GF-D8 (cell line): ENCODE data around the gene CAB39.

ENCODE experiments used
- DNase-seq: peaks from one replicate; lab custom pipeline; 2025; lab: John Stamatoyannopoulos, UW

The CAB39 gene

DNA sequence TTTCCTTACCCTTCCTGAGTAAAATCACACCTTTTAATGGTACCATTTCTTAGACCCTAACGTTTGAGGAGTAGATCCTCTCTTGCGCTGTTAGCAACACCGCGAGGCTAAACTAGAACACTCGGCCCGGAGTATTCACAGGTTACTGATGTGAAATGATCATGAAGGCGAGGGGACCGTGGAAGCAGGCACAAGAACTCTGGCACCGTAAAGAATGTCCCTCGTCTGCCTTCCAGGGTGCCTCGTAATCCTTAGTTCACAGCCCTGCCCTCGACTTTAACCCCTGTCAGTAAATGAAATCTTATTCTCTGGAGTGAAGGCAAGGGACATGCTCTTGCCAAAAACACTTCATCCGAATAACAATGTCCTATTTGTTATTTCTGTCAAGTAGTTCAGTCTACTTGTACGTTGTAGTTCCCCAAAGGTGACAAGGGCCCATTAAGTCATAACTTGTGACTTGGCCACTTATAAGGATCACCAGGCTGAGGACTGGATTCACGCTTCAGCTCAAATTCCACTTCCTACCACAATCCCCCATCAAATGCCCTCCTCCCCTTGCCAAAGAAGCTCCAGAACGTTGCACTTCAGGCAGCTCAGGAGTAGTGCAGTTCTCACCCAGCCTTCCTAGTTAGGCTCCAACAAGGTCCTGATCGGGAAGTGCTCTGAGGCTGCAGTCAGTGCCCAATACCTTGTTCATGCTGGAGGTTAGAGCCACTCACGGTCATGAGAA lies 108.8 kb downstream of the CAB39 start:
- DNase-seq, result no peak

DNA sequence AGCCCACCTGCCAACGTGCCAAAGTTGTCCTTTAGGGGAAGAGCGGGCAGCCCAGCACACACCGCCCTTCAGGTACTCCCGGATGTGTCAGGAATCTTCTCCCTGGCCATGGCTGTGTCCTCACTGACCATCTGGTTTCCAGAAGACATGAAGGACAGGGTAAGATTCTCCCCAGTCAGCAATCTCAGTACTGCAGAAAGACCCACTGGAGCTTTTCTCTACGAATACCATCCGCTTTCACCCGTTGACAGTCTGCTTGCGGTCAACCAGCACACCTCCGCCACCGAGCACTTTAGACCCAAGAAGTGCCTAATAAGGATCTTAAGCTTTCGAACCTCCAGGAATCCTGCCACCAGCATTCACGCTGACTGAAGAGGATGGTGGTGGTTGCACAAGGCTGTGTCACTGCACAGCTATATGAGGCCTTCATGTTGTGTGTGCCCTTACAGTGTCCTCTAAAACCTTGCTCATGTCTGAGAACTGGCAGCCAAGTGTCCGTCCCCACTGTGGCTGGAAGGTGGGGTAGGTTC lies 109.4 kb downstream of the CAB39 start:
- no peak for DNase-seq

DNA sequence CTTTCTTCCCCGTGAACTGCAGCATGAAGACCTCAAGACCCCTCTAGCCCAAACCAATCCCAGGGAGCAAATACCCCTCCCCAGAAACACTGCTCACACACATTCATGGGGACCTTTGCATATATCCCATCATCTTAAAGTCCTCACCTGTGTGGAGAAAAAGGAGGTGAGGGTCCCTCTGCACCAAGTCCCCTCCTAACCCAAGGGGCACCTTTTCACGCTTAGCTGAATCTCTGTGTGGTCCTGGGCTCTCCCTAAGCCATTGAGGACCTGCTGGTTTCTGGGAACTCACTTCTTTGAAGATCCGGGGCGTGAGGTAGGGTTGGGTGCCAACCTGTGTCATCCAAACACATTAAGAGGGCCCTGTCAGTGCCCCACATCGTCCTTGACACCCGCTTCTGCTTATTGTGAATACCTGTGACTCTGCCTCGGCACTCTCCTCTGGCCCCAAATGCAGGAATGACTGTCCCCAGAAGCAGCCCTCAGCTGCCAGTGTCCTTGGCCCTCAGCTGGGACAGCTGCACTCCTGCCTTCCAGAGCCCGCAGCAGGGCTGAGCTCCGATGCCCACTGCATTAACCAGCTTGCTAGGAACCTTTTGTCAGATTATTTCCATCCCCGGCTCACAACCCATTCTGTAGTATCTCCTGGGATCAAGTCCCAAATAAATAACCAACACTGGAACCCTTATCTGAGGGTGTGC lies 110.8 kb downstream of the CAB39 start:
- DNase-seq, result no peak

DNA sequence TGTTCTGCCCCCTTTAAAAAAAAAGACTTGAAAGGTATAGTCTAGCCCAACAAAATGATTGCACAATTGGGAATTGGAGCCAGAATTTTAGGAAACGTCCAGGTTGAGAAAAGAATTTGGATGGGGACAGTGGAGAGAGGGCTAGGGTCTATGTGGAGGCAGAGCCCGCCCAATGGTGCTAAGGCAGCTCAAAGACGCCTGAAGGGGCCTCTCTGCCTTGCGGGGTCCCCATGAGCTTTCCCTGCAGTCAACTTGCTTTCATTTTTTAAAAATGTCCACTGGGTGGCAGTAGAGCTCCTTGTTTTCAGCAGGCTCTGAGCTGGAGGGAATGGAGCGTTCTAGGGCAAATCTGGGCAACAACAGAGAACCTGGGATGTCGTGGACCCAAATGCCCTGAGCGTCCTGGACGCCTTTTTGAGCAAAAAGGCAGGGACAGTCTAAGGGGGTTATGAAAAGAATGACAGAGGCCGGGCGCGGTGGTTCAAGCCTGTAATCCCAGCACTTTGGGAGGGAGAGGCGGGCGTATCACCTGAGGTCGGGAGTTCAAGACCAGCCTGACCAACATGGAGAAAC lies 111.8 kb downstream of the CAB39 start:
- DNase-seq, result peak; percentile 46

DNA sequence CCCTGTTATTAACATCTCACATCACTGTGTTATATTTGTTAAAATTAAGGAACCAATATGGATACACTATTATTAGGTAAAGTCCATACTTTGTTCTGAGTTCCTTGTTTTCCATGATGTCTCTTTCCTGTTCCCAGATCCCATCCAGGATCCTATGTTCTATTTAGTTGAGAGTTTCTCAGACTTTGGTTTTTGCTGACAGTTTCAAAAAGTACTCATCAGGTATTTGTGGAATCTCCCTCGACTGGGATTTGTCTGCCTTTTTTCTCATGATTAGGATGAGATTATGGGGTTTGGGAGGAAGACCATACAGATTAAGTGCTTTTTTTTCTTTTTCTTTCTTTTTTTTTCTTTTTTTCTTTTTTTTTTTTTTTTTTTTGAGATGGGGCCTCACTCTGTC lies 112.7 kb downstream of the CAB39 start:
- no peak for DNase-seq

DNA sequence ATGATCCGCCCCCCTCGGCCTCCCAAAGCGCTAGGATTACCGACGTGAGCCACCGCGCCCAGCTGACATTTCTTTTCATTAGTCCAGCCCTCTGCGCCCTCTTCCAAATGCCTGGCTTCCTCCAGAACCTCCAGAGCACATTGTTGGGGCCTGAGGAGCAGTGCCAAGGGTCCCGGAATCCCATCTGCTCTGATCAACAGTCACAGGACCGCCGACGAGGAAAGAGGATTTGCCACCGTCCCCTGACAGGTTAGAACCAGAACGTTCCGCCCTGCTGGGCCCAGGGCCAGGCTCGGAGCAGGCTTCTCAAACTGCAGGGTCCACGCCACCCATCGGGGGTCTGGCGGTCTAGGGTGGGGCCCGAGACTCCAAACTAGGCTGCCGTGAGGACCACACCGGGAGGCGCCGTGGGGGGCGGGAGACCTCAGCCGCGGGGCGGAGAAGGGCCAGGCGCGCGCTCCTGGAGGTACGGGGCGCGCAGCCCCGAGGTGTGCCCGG lies 115.2 kb downstream of the CAB39 start:
- no peak for DNase-seq

DNA sequence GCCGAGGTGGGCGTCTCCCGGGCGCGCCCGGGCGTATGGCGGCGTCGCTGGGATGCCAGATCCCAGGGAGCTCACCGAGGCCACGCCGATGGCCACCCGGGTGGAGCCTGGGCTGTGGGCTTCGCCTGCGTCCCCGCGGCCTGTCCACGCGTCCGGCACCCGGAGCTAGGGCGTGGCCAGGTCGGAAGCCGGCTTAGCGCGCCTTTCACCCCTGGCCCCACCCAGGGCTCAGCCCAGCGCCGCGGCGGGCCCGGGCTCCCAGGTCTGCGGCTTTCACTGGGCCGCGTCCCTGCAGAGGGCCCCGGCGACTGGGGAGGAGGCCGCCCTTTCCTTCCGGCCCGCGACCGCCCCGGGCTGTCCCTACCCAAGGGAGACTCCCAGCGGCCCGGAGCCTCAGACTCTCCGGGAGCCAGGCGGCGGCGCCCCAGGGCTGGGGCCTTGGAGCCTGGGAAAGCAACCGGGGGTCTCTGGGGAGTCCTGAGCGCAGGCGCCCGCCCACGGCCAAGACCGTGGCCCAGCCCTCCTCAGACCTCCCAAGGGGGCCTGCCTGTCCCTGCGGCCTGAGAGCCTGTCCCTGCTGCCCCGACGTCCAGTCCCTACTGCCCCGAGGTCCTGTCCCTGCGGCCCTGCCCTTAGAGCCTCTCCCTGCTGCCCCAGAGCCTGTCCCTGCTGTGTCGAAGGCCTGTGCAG lies 115.8 kb downstream of the CAB39 start:
- DNase-seq, result no peak

DNA sequence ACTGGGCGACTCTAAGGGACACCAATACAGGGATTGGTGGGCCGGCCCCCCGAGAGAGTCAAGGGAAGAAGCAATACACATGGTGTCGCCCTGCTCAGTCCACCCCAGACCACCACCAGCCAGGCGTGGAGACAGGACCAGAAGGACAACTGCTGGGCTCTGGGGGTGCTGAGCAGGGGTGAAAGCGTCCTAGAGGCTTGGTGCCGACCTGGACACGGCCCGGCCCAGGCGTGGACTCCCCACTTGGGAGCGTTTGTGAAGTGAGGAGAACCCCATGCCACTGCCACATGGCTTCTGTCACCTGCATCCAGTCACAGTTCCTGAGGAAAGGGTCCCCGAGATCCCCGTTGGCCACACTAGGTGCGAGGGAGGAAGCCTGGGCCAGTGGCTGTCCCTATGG lies 116.7 kb downstream of the CAB39 start:
- no peak for DNase-seq

DNA sequence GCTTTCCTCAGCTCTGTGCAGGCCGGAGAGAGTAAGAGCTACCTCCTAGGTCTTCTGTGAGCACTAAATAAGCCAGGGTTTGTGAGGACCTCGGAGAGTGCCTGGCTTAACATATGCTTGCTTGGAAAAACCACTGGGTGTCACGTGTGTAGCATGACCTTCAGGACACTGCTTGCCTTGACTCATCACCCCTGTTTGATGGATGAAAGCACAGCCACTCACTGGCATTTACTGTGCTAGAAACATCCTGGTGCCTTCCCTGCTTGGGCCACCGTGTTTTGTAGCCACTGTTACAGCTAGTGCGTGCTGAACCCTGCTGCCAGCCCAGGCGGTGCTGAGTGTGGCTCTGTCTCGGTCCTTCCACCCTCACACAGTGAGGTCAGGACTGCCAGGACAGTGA lies 117.3 kb downstream of the CAB39 start:
- no peak for DNase-seq

DNA sequence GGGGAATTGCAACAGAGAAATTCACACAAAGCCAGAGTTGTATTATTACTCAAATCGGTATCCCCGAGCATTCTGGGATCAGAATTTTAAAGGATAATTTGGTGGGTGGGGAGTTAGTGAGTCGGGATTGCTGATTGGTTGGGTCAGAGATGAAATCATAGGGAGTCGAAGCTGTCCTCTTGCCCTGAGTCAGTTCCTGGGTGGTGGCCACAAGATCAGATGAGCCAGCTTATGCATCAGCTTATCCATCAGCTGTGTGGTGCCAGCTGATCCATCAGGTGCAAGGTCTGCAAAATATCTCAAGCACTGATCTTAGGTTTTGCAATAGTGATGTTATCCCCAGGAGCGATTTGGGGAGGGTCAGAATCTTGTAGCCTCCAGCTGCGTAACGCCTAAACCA lies 117.8 kb downstream of the CAB39 start:
- no peak for DNase-seq

DNA sequence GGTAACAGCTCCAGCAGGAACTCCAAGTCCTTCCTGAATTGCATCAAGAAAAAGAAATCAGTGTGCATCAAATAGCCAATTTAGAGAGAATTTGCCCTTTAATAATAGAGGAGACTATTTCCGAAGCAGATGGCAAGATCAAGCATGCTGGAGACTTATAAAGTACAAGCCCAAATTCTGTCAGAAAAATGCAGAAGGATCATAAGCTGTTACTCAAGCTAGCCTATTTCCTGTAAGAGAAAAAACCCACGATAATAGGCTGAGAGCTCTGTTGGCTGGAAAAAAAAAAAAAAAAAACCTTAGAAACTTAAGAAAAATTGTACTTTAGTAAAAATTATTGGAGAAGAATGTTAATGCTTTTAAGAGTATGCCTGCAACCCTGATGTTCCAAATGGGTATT lies 127.7 kb downstream of the CAB39 start:
- peak; percentile 28 for DNase-seq

DNA sequence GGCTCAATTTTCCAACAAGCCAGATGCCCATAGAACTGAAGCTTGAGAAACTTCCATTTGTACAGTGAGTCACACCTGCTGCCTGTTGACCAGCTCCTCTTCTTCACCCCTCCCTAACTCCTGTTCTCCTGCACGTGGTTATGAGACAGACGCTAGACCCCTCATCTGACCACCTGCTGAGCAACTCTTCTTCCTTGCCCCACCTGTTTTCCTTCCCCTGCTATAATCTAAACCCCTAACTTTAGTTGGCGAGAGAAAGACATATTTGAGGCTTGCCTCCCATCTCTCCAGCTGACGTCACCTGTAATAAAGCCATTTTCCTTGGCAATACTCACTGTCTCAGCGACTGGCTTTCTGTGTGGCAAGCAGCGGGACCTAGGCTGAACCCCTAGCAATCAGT lies 129.8 kb downstream of the CAB39 start:
- no peak for DNase-seq

DNA sequence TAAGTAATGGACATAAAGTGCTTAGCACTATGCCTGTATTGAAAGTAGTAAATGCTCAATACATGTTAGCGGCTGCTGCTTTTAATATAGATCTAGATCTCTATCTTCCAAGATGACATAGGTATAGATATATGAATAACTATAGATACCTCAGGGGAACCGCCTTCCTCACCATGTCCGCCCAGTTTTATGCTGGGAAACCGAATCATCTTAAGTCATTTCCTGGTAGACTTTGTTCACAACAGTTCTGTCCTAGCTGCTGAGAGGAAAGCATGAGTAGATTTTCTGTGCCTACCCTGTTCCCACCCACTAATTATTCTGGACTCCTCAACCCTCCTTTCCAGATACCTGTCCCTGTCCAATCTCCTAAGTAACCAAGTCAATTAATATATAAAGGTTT lies 130.5 kb downstream of the CAB39 start:
- no peak for DNase-seq

DNA sequence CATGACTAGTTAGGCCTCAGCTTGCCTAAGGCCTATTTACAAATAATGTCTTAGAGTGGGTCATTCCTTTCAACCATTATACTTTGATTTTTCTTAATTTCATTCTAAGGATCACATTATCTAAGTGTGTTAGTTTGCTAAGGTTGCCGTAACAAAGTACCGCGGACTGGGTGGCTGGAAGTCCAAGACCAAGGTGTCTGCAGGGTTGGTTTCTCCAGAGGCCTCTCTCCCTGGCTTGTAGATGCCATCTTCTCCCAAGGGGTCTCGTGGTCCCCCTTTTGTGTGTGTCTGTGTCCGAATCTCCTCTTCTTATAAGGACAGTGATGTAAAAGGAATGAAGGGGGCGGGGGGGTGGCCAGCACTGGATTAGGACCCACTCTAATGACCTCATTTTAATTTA lies 133.7 kb downstream of the CAB39 start:
- DNase-seq, result no peak

DNA sequence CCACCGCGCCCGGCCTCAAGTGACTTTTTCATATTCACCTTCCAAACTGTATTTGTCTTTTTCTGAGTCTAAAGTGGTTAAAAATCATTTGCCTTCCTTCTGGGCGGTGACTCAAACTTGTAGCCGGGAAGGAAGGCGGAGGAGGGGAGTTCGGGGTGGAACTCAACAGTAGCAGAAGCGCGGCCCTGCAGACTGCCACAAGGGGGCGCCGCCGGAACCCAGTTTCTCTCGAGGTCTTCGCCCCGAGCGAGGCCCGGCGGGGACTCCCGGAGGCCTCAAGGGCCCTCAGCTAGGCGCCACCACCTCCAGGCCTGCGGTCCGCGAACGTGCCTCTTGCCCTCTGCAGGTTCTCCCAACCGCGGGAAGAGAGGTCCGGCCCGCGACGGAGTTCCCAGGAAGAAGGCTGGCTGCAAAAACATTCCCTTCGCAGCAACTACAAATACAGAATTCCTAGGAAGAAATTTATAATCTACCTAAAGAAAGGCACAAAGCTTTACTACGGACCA lies 135.3 kb downstream of the CAB39 start:
- DNase-seq, result peak; percentile 54

DNA sequence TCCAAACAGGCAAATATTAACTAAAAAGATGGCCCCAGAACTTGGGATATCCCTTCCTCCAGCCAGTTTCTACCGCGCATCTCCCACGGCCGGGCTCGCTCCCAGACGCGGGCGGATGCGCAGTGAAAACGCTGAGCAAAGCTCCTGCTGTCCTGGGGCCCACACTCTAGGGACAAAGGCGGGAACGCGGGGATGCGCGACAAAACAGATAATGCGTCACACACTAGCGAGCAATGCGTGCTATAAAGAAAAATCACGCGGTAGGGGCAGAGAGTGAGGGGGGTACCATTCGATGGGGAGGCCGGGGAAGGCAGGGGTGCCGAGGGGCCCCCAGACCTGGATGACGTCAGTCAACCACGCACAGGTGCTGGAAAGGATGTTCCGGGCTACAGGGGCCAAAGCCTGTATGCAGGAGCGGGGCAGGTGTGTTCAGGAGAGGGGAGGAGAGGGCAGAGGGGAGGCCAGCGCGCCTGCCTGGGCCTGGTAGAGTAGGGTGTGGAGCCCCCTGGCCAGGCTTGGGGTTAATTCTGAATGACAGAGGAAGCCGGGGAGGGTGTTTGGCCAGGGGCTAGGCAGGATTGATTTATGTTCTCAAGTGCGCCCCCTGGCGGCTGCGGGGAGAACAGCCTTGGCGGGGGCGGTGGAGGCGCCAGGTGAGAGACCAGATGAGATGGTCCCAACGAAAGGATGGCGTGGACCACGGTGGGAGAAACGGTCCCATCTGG lies 137.2 kb downstream of the CAB39 start:
- no peak for DNase-seq

DNA sequence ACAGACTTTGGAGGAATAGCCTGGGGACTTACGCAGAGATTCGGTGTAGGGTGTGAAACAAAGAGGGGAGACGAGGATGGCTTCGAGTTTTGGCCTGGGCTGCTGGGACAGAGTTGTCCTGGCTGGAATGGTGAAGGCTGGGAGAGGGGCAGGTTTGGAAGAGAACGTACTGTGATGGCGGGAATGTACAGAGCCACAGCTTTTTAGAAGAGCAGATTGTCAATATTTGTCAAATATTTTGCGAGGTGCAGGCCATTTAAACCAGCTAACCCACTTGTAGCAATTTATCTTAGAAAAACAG lies 137.7 kb downstream of the CAB39 start:
- DNase-seq, result no peak

DNA sequence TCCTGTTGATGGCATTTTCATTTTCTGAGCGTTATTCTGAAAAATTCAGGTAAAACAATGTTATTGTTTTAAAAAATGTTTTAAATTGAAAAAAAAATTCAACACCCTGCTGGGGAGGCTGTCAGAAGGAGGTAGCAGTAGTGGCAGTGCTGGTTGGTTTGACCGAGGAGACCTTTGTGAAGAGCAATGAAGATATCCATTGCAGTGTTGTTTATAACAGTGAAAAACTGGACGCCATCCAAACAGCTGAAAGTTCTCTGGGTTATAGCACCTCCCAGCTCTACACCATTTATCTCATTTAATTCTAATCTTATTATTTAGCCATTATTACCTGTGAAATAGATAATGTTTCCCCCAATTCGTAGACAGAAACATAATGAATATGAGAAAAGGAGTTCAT lies 139.5 kb downstream of the CAB39 start:
- DNase-seq, result no peak

DNA sequence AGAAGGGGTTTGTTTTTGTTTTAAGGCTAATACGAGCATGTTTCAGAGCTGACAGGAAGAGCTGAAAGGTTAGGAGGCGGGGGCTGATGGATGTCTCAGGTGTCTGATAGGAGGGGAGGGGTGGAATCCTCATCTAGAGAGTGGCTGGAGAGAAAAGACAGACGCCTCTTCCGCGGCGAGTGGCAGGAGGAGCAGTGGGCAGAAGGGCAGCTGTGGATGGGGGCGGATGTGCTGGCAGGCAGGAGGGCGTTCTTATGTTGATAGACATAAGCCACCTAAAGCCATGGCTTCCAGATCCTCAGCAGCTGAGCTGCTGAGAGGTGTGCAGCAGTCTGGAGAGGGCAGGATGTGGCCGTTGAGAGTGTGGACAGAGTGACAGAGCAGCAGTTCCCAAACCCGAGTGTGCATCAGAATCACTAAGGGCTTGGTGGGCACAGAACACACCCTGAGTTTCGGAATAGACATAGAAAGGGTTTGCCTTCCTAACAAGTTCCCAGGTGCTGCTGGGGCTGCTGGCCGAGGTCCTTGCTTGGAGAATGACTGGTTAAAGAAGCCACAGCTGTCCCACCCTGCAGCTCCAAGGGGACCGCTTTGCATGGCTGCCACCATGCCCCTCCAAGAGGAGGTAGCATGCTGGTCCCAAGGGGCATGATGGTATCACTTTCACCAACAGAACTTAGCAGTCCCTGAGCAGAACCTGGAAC lies 149.1 kb downstream of the CAB39 start:
- no peak for DNase-seq

DNA sequence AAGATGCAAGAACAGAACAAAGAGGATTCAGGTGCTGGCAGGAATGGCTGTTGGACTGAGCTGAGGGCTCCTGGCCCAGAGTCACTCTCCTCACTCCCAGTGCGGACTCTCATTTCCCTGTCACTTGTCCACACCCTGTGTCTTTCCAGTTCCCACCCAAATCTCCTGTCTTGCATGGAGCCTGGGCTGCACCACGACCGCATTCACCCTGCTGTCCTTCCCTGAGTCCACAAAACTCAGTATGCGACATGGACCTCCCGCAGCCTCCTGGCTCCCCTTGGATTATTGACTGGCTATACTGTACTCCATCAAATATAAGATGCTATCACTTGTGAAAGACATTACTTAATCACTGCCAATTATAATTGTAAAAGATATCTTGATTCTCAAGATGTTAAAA lies 149.7 kb downstream of the CAB39 start:
- no peak for DNase-seq

DNA sequence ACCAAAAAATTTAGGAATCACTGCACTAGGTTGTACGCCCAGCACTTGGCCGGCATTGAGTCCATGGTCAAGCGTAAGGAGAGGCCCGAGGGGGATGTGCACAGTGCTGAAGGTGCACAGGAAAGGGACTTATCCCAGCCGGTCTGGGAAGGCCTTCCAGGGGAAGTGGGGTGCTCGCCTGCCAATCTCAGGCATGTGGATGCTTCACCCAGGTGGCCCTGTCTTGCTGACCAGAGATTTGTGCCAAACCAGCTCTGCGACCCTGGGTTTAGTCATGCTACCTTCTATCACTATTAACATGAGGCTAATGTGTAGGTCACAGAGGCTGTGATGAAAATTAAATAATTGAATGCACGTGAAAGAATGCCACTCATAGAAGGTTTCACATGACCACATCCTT lies 150.4 kb downstream of the CAB39 start:
- no peak for DNase-seq
